Hematopoietic multipotent progenitor cell treated with erythropoietin and hydrocortisone succinate and interleukin-3 and kit ligand, for 15 days (in vitro differentiated cells): ENCODE results near the gene COX7A2L.
"Not testable (repeated sequence)": the region's sequence is repeated elsewhere in the genome, so short reads cannot be mapped to it uniquely, and the experiment has no call there.

Source experiments
- DNase-seq: peaks from one replicate; pipeline ENCODE4 v3.0.0-alpha.2; 2015; ENCODE audit warnings: low spot score

The COX7A2L gene

GRCh38 chr2:42367835-42368234 is 6.8 kb upstream of the COX7A2L start:
- DNase-seq = no peak

GRCh38 chr2:42366411-42366810 is 5.4 kb upstream of the COX7A2L start:
- no peak for DNase-seq

- DNase-seq = no peak
These were observed 3.6 kb upstream of the COX7A2L start for GRCh38 chr2:42364658-42365057.

- no peak for DNase-seq
These were observed 2.4 kb upstream of the COX7A2L start for GRCh38 chr2:42363413-42363812.

GRCh38 chr2:42361728-42362283 is 789 bp upstream of the COX7A2L start:
- no peak for DNase-seq

GRCh38 chr2:42360493-42360889 is 526 bp downstream of the COX7A2L start:
- DNase-seq = peak; percentile 24

- DNase-seq = peak; percentile 54
These were observed 993 bp downstream of the COX7A2L start for GRCh38 chr2:42359965-42360483.

- DNase-seq = peak; percentile 16
These were observed 1.6 kb downstream of the COX7A2L start for GRCh38 chr2:42359304-42359964.

- DNase-seq = no peak
These were observed 7.1 kb downstream of the COX7A2L start for GRCh38 chr2:42353792-42354429.

- DNase-seq = no peak
These were observed 9.2 kb downstream of the COX7A2L start for GRCh38 chr2:42351864-42352263.

GRCh38 chr2:42350434-42351063 is 10.5 kb downstream of the COX7A2L start:
- DNase-seq = no peak

- DNase-seq = no peak
These were observed 12.8 kb downstream of the COX7A2L start for GRCh38 chr2:42348113-42348805.

GRCh38 chr2:42347518-42347917 is 13.5 kb downstream of the COX7A2L start:
- DNase-seq = not testable (repeated sequence)

- DNase-seq = not testable (repeated sequence)
These were observed 14.2 kb downstream of the COX7A2L start for GRCh38 chr2:42346856-42347255.

GRCh38 chr2:42345986-42346385 is 15.0 kb downstream of the COX7A2L start:
- DNase-seq = no peak

- DNase-seq = no peak
These were observed 18.2 kb downstream of the COX7A2L start for GRCh38 chr2:42342795-42343241.

- no peak for DNase-seq
These were observed 18.8 kb downstream of the COX7A2L start for GRCh38 chr2:42342061-42342794.

GRCh38 chr2:42340938-42341636 is 19.9 kb downstream of the COX7A2L start:
- DNase-seq = no peak

- DNase-seq = no peak
These were observed 20.7 kb downstream of the COX7A2L start for GRCh38 chr2:42340045-42340937.
